ENCODE results near the gene CYP26B1. TPM values are rescaled to one million over a fixed set of nuclear protein-coding genes. Genes with fewer than 3 reads are reported as not detected.
A peak's percentile ranks its signal among the peaks of the same experiment; 100 is the strongest.

The CYP26B1 gene
- total and polyA plus RNA-seq, 2 donors from 2014 or later, result 2.5 to 3.1 TPM

DNA sequence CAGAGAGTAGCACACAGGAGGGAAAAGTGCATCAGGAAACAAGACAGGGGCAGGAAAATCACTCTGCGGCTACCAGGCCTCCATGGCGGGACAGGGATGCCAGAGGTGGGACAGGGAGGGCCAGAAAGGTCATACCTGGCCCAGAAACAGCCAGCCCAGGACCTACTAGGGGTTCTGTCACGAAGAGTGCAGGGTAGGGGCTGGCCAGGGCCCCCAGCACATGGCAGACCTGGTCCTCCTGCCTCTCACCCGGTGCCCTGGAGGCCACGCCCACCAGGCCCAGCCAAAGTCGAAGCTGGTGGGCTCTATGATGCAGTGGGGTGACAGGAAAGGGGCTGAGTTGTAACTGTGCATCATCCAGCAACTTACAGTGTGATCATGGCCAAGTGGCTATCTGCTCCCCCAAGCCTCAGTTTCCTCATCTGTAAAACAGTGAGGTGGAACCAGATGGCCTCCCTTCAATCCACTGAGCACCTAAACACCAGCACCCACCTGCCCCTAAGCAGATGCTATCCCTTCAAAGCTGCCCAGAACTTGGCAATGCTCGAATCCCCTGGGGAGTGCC is 10.6 kb downstream of the CYP26B1 start:
- H3K9ac ChIP-seq (ENCODE audit: low read length in 3 of 3), result no peak overlapping the region
- intact Hi-C loops (cut with DNase I), result no loop called here
- H3K4me1 ChIP-seq (ENCODE audit: control insufficient read depth in 2 of 3, insufficient read depth in 2 of 3, low read depth in 1 of 3, low read length in 3 of 3), result no peaks in the 10 kb centered on the region
- DNase-seq (peak in 2 of 5 donors; percentile 36 to 58), FAIRE-seq (no peak)
- H3K9me3 ChIP-seq (ENCODE audit: control insufficient read depth in 2 of 3, insufficient read depth in 1 of 3, low read length in 3 of 3), result no peaks in the 10 kb centered on the region
- H3K27me3 ChIP-seq (ENCODE audit: control insufficient read depth, insufficient read depth, low read length), result no peaks in the 10 kb centered on the region
- H3K27ac ChIP-seq (ENCODE audit: low read depth in 2 of 2, low read length in 2 of 2), result no peak overlapping the region
- H3K36me3 ChIP-seq (ENCODE audit: control insufficient read depth in 2 of 3, insufficient read depth in 3 of 3, low read length in 3 of 3), result no peaks in the 10 kb centered on the region
- no peak overlapping the region for H3K4me3 ChIP-seq (ENCODE audit: low read length in 3 of 3)
- TF ChIP-seq, protein P1, sequence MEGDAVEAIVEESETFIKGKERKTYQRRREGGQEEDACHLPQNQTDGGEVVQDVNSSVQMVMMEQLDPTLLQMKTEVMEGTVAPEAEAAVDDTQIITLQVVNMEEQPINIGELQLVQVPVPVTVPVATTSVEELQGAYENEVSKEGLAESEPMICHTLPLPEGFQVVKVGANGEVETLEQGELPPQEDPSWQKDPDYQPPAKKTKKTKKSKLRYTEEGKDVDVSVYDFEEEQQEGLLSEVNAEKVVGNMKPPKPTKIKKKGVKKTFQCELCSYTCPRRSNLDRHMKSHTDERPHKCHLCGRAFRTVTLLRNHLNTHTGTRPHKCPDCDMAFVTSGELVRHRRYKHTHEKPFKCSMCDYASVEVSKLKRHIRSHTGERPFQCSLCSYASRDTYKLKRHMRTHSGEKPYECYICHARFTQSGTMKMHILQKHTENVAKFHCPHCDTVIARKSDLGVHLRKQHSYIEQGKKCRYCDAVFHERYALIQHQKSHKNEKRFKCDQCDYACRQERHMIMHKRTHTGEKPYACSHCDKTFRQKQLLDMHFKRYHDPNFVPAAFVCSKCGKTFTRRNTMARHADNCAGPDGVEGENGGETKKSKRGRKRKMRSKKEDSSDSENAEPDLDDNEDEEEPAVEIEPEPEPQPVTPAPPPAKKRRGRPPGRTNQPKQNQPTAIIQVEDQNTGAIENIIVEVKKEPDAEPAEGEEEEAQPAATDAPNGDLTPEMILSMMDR (IDR thresholded peaks at IDR 0.05; ENCODE audit: borderline replicate concordance, extremely low read depth, insufficient read depth), result no peak

DNA sequence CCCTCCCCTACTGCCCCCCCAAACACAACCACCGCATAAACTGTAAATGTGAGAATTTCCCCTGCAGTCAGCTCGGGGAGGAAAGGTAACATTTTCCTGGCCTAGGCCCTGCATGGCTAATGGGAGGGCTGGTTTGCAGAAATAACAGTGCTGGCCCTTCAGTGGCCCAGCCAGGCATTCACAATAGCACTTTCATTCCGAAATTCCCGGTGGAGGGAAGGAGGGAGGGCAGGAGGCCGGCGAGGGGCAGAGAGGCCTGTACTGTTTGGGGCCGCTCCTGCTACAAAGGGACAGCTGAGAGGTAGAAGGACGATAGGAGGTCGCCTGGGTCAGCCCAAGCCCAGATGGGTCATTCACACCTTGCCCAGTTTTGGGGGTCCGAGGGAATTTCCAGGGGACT is 11.3 kb downstream of the CYP26B1 start:
- intact Hi-C loops (cut with DNase I), result no loop called here
- TF ChIP-seq, protein P1 (IDR thresholded peaks at IDR 0.05; ENCODE audit: borderline replicate concordance, extremely low read depth, insufficient read depth), result no peak
- Histone ChIP-seq H3K27ac (ENCODE audit: low read depth in 2 of 2, low read length in 2 of 2) (no peak overlapping the region), H3K4me3 (ENCODE audit: low read length in 3 of 3) (no peak overlapping the region), H3K27me3 (ENCODE audit: control insufficient read depth, insufficient read depth, low read length) (no peaks in the 10 kb centered on the region), H3K9ac (ENCODE audit: low read length in 3 of 3) (no peak overlapping the region), H3K36me3 (ENCODE audit: control insufficient read depth in 2 of 3, insufficient read depth in 3 of 3, low read length in 3 of 3) (no peaks in the 10 kb centered on the region), H3K4me1 (ENCODE audit: control insufficient read depth in 2 of 3, insufficient read depth in 2 of 3, low read depth in 1 of 3, low read length in 3 of 3) (no peaks in the 10 kb centered on the region), H3K9me3 (ENCODE audit: control insufficient read depth in 2 of 3, insufficient read depth in 1 of 3, low read length in 3 of 3) (no peaks in the 10 kb centered on the region)
- no peak for FAIRE-seq
- DNase-seq, result peak in 1 of 5 donors; percentile 47

DNA sequence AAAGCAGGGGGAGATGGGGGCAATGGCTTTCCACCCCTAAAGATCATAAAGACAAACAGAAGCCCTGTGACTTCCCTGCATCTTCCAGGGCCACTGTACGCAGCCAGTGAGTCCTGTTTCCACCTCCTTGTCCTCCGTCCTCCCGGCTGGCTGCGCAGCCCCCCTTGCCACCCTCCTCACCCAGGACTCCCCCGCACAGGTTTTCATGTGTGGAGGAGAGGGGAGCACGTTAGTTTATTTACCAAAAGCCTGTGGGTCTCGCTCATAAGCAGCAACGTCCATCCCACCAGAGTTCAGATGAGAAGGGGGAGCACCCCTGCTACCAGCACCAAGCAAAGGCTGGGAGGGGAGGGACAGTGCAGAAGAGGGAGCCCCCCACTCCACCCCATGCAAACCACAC is 11.7 kb downstream of the CYP26B1 start:
- TF ChIP-seq, protein P1 (IDR thresholded peaks at IDR 0.05; ENCODE audit: borderline replicate concordance, extremely low read depth, insufficient read depth), result no peak
- DNase-seq (no peak), FAIRE-seq (no peak)
- H3K9me3 ChIP-seq (ENCODE audit: control insufficient read depth in 2 of 3, insufficient read depth in 1 of 3, low read length in 3 of 3), result no peaks in the 10 kb centered on the region
- H3K27ac ChIP-seq (ENCODE audit: low read depth in 2 of 2, low read length in 2 of 2), result no peak overlapping the region
- H3K4me3 ChIP-seq (ENCODE audit: low read length in 3 of 3), result no peak overlapping the region
- no peaks in the 10 kb centered on the region for H3K36me3 ChIP-seq (ENCODE audit: control insufficient read depth in 2 of 3, insufficient read depth in 3 of 3, low read length in 3 of 3)
- no peaks in the 10 kb centered on the region for H3K4me1 ChIP-seq (ENCODE audit: control insufficient read depth in 2 of 3, insufficient read depth in 2 of 3, low read depth in 1 of 3, low read length in 3 of 3)
- H3K9ac ChIP-seq (ENCODE audit: low read length in 3 of 3), result no peak overlapping the region
- no peaks in the 10 kb centered on the region for H3K27me3 ChIP-seq (ENCODE audit: control insufficient read depth, insufficient read depth, low read length)
- intact Hi-C loops (cut with DNase I), result no loop called here

All from kidney (tissue), 14 donors.